ENCODE measurements around the gene GJB5.

GJB5 gene

DNA sequence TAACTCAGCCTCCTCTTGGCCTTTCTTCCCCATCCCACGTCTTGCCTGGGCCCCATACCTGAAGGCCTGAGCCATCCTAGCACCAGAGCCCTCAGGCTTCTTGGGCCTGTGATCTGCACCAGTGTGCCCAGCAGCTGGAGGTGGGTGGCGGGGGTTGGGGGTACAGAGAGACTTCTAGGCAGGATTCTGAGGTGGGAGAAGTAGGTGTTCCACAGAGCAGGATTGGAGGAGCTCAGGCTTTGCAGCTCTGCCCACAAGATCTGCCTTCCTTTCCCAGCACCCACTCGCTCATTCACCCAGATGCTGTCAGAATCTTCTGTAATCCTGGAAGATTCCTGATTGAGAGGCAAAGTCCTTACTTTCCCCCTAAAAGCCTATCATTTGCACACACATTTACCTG lies 10.0 kb upstream of the GJB5 start:
- TF ChIP-seq, protein P1, sequence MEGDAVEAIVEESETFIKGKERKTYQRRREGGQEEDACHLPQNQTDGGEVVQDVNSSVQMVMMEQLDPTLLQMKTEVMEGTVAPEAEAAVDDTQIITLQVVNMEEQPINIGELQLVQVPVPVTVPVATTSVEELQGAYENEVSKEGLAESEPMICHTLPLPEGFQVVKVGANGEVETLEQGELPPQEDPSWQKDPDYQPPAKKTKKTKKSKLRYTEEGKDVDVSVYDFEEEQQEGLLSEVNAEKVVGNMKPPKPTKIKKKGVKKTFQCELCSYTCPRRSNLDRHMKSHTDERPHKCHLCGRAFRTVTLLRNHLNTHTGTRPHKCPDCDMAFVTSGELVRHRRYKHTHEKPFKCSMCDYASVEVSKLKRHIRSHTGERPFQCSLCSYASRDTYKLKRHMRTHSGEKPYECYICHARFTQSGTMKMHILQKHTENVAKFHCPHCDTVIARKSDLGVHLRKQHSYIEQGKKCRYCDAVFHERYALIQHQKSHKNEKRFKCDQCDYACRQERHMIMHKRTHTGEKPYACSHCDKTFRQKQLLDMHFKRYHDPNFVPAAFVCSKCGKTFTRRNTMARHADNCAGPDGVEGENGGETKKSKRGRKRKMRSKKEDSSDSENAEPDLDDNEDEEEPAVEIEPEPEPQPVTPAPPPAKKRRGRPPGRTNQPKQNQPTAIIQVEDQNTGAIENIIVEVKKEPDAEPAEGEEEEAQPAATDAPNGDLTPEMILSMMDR (IDR thresholded peaks at IDR 0.05; ENCODE audit: insufficient read depth, low read depth, low read length, missing control alignments): no peak
- DNase-seq (ENCODE audit: low read depth): no peak
- no peak overlapping the region for H3K4me3 ChIP-seq (ENCODE audit: low read length)

DNA sequence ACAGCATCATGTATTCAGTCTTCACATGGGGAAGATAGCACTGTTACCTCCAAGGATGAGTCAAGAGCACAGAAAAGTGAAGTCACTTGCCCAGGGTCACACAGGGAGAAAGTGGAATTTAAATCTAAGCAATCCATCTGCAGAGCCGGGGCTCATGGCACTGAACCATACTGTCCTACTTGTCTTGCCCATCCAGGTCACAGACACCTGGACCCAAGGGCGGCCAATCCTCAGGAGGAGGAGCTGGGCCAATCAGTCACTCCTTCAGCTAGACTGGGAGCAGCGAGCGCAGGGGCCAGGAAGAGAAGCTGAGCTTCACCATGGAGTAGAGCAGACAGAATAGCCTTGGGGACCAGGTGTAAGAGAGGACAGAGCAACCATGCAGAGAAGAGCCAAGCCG lies 9.2 kb upstream of the GJB5 start:
- TF ChIP-seq, protein P1 (IDR thresholded peaks at IDR 0.05; ENCODE audit: insufficient read depth, low read depth, low read length, missing control alignments): no peak
- no peak for DNase-seq (ENCODE audit: low read depth)
- no peak overlapping the region for H3K4me3 ChIP-seq (ENCODE audit: low read length)

DNA sequence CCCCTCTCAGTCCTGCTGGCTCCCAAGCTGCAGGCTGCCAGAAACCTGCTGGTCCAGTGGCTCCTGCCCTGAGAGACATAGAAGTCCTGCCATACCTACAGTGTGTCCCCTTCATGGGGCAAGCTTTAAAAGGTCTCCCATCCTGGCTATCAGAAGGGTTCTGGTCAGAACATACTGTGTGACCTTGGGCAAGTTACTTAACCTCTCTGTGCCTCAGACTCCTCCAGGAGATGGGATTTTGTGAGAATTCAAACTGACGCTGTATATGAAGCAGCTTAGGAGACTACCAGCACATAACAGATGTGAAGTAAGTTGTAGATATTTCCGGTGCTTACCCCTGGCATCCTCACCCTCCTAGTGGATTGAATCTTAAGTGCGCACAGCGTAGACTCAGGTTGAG lies 8.7 kb upstream of the GJB5 start:
- H3K4me3 ChIP-seq (ENCODE audit: low read length): no peak overlapping the region
- DNase-seq (ENCODE audit: low read depth): no peak
- TF ChIP-seq, protein P1 (IDR thresholded peaks at IDR 0.05; ENCODE audit: insufficient read depth, low read depth, low read length, missing control alignments): no peak

DNA sequence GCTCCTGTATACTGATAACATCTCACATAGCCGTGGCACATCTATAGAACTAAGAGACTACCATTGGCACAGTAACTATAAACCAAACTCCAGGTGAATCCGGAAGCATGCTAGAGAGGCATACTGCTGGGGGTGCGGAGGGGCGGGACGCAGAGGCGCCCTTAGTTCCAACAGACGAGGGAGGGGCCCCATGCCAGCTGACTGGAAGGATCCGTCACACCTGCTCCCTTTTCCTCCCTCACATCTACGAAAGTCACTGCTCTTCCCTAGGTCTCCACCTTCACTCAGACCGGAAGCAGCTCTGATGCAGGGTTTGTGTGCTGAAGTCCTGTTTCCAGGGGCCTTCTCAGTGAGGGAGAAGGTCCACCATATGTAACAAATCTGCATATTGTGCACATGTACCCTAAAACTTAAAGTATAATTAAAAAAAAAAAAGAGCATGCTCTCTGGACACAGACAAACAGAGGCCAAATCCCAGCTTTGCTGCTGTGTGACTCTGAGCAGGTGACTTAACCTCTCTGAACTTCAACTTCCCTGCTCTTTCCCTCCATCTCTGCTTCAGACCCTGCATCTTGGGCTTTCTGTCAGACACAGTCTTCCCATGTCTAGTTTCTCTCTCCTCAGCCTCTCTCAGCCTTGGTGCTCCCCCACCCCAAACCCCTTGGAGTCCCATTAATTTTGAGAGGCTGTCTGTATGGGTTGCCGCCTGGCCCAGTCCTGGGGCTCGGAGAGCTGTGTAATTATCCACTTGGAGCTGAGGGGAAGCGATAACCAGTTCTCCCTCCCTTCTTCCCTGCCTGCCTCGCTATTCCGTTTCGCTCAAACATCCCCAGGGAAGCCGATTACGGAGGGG lies 7.8 kb upstream of the GJB5 start:
- H3K4me3 ChIP-seq (ENCODE audit: low read length): no peak overlapping the region
- TF ChIP-seq, protein P1 (IDR thresholded peaks at IDR 0.05; ENCODE audit: insufficient read depth, low read depth, low read length, missing control alignments): no peak
- no peak for DNase-seq (ENCODE audit: low read depth)

DNA sequence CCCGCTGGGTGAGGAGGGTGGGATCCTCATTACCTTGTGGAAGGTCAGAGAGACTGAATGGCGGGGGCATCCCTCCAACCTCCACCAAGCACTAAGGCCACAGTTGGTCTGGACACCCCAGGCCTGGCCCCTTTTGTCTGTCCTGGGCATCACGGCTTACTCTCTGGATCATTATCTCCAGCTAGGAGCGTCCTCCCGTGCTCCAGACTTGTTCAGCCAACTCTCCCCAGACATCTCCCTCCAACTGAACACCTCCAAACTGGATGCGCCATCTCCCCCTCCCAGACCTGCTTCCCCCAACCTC lies 7.3 kb upstream of the GJB5 start:
- H3K4me3 ChIP-seq (ENCODE audit: low read length): no peak overlapping the region
- TF ChIP-seq, protein P1 (IDR thresholded peaks at IDR 0.05; ENCODE audit: insufficient read depth, low read depth, low read length, missing control alignments): no peak
- no peak for DNase-seq (ENCODE audit: low read depth)

DNA sequence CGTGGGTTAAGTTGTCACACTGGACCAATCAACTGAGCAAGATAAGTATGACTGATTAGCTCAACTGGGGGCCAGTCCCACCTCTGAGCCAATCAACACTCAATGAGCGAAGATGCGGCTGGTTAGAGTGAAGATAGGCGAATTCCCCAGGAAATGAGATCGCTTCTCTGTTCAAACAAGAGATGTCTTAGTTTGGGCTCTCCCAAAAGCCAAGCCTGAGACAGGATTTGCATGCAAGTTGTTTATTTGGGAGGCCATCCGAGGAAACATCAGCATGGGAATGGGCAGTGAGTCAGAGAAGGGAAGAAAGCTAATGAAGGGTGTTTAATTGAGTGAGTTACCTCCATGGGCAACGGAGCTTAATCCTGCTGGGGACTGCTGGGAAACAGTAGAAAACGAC lies 4.9 kb upstream of the GJB5 start:
- TF ChIP-seq, protein P1 (IDR thresholded peaks at IDR 0.05; ENCODE audit: insufficient read depth, low read depth, low read length, missing control alignments): no peak
- DNase-seq (ENCODE audit: low read depth): no peak
- H3K4me3 ChIP-seq (ENCODE audit: low read length): no peak overlapping the region

DNA sequence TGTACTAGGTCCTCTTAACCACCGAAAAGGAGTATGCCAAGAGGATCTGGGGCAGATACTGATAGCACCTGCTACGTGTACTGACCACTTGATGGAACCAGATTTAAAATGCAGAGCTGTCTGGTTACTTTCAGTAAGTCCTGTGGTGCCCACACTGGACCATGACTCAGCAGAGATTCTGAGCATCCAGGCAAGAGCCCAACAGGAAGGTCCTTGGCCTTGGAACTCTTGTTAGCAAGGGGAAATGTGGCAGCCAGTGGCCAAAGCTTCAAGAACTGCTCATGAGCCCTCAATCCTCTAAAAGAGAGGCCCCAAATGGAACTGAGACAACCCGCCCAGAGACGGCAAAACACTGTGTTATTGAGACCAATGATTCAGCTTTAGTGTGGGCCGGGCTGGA lies 4.2 kb upstream of the GJB5 start:
- DNase-seq (ENCODE audit: low read depth): no peak
- no peak overlapping the region for H3K4me3 ChIP-seq (ENCODE audit: low read length)
- TF ChIP-seq, protein P1 (IDR thresholded peaks at IDR 0.05; ENCODE audit: insufficient read depth, low read depth, low read length, missing control alignments): no peak
